HL-60 (cell line): ENCODE data around the gene ORM2.

Experiments used
- DNase-seq, 2 experiments: peaks; one replicate each; pipeline ENCODE4 v3.0.0-alpha.2; 2010 to 2020; ENCODE audit warnings: low read depth in 1 of 2, low spot score in 1 of 2
- H3K27ac ChIP-seq: fragments of 250-450 bp; sonication (Bioruptor Pico); replicated peaks from 2 replicates; pipeline ENCODE4 v1.5.1; 2020; ENCODE audit warnings: mild to moderate bottlenecking, moderate library complexity
- H3K27me3 ChIP-seq: fragments of 250-450 bp; sonication (Bioruptor Pico); 2 replicates; pipeline ENCODE4 v1.5.1; 2021; ENCODE audit warnings: mild to moderate bottlenecking, moderate library complexity; ENCODE audit not compliant: insufficient read depth, poor library complexity, severe bottlenecking
- H3K4me3 ChIP-seq: replicated peaks from 2 replicates; pipeline ENCODE4 v1.5.1; 2011; ENCODE audit warnings: mild to moderate bottlenecking, control low read depth, low read length; ENCODE audit not compliant: insufficient read depth
- CTCF ChIP-seq: IDR thresholded peaks from one replicate; pipeline ENCODE4 v1.5.1; 2011; ENCODE audit warnings: low read length, control low read depth, inconsistent platforms; ENCODE audit not compliant: insufficient read depth
- GABPA ChIP-seq: IDR thresholded peaks from 2 replicates; pipeline ENCODE4 v1.6.1; 2012; ENCODE audit warnings: low read depth
- POLR2AphosphoS5 ChIP-seq: IDR thresholded peaks from 2 replicates; pipeline ENCODE4 v1.6.1; 2012; ENCODE audit warnings: low read depth
- REST ChIP-seq: IDR thresholded peaks from 2 replicates; pipeline ENCODE4 v1.6.1; 2012; ENCODE audit warnings: low read depth; ENCODE audit not compliant: insufficient replicate concordance
- SPI1 ChIP-seq: IDR thresholded peaks from 2 replicates; pipeline ENCODE4 v1.6.1; 2012; ENCODE audit warnings: low read depth, mild to moderate bottlenecking, borderline replicate concordance

The ORM2 gene

GRCh38 chr9:114346146-114346545 is 16.5 kb downstream of the ORM2 start:
- Histone ChIP-seq H3K4me3 (no peak overlapping the region), H3K27me3 (no peaks in the 10 kb centered on the region), H3K27ac (no peak overlapping the region)
- DNase-seq, result no peak
- TF ChIP-seq POLR2AphosphoS5, result no peak
- TF ChIP-seq GABPA, result no peak
- TF ChIP-seq CTCF, result no peak
- TF ChIP-seq SPI1, result no peak
- no peak for TF ChIP-seq REST

GRCh38 chr9:114347675-114348074 is 18.0 kb downstream of the ORM2 start:
- Histone ChIP-seq H3K27me3 (no peaks in the 10 kb centered on the region), H3K4me3 (no peak overlapping the region), H3K27ac (no peak overlapping the region; the same call in 1 of the 2 replicates)
- TF ChIP-seq GABPA (no peak), POLR2AphosphoS5 (no peak), CTCF (no peak)
- DNase-seq, result no peak

GRCh38 chr9:114348261-114348905 is 18.7 kb downstream of the ORM2 start:
- no peak for DNase-seq
- no peak overlapping the region for H3K4me3 ChIP-seq
- no peaks in the 10 kb centered on the region for H3K27me3 ChIP-seq
- no peak for TF ChIP-seq SPI1
- no peak for TF ChIP-seq POLR2AphosphoS5
- no peak for TF ChIP-seq CTCF
- TF ChIP-seq REST, result no peak
- TF ChIP-seq GABPA, result no peak
- H3K27ac ChIP-seq, result peak overlapping the region; percentile 70
